Measurements from ENCODE around the gene PTRH1.

The PTRH1 gene

GRCh38 chr9:127706836-127707241, 8.6 kb downstream of the PTRH1 start, which contains the start of gene CFAP157:
TSS of gene CFAP157 (plus strand) at chr9:127706988. CDS start at chr9:127707032, 44 bp downstream.
- TF ChIP-seq CTCF (IDR thresholded peaks at IDR 0.05) = no peak

- TF ChIP-seq CTCF (IDR thresholded peaks at IDR 0.05) = no peak
Measured at GRCh38 chr9:127705577-127706379, 9.7 kb downstream of the PTRH1 start.

GRCh38 chr9:127703289-127703946, 12.0 kb downstream of the PTRH1 start:
- TF ChIP-seq CTCF (IDR thresholded peaks at IDR 0.05) = no peak

GRCh38 chr9:127700594-127701255, 14.7 kb downstream of the PTRH1 start:
- no peak for TF ChIP-seq CTCF (IDR thresholded peaks at IDR 0.05)

- TF ChIP-seq CTCF (IDR thresholded peaks at IDR 0.05) = no peak
Measured at GRCh38 chr9:127700140-127700539, 15.3 kb downstream of the PTRH1 start.

GRCh38 chr9:127698985-127699670, 16.3 kb downstream of the PTRH1 start:
- no peak for TF ChIP-seq CTCF (IDR thresholded peaks at IDR 0.05)

- no peak for TF ChIP-seq CTCF (IDR thresholded peaks at IDR 0.05)
Measured at GRCh38 chr9:127698386-127698785, 17.1 kb downstream of the PTRH1 start.
